Fibroblast of lung (primary cell): ENCODE data around the gene PAK3. TPM values are rescaled to one million over a fixed set of nuclear protein-coding genes. Genes with fewer than 3 reads are reported as not detected.

Experiments used
- DNase-seq, 2 donors: peaks; one replicate each; pipeline versions ENCODE4 v3.0.0 to v3.0.0-alpha.2; 2010; ENCODE audit warnings: low read depth in 2 of 2
- H2AFZ ChIP-seq: 2 replicates; pipeline ENCODE4 v1.5.1; 2012; ENCODE audit warnings: low read length, control low read depth, inconsistent platforms
- H3K27ac ChIP-seq: 2 replicates; pipeline ENCODE4 v1.5.1; 2011; ENCODE audit warnings: low read length, control low read depth; ENCODE audit not compliant: insufficient read depth
- H3K27me3 ChIP-seq: 2 replicates; pipeline ENCODE4 v1.5.1; 2011; ENCODE audit warnings: mild to moderate bottlenecking, low read length; ENCODE audit not compliant: control insufficient read depth, insufficient read depth
- H3K36me3 ChIP-seq: 2 replicates; pipeline ENCODE4 v1.5.1; 2011; ENCODE audit warnings: low read length; ENCODE audit not compliant: control insufficient read depth, insufficient read depth
- H3K4me1 ChIP-seq: 2 replicates; pipeline ENCODE4 v1.5.1; 2011; ENCODE audit warnings: low read length; ENCODE audit not compliant: control insufficient read depth, insufficient read depth; ENCODE audit errors: extremely low read depth
- H3K4me2 ChIP-seq: 2 replicates; pipeline ENCODE4 v1.5.1; 2011; ENCODE audit warnings: low read length, control low read depth; ENCODE audit not compliant: insufficient read depth; ENCODE audit errors: extremely low read depth
- H3K4me3 ChIP-seq, 4 experiments: fragments of 200-600 bp in 1 of 4; sonication (generic) in 1 of 4; replicated peaks in 1 of 4; 2 replicates each; pipeline ENCODE4 v1.5.1; 2011 to 2016; ENCODE audit warnings: low read length in 4 of 4, low read depth in 3 of 4, mild to moderate bottlenecking in 3 of 4, control low read depth in 2 of 4, inconsistent platforms in 1 of 4, mixed read lengths in 1 of 4; ENCODE audit not compliant: insufficient read depth in 1 of 4; ENCODE audit errors: control extremely low read depth in 1 of 4
- H3K79me2 ChIP-seq: 2 replicates; pipeline ENCODE4 v1.5.1; 2012; ENCODE audit warnings: mild to moderate bottlenecking, low read length, inconsistent platforms; ENCODE audit not compliant: control insufficient read depth, insufficient read depth
- H3K9ac ChIP-seq: 2 replicates; pipeline ENCODE4 v1.5.1; 2011; ENCODE audit warnings: mild to moderate bottlenecking, low read length, control low read depth; ENCODE audit not compliant: insufficient read depth
- H3K9me3 ChIP-seq: 2 replicates; pipeline ENCODE4 v1.5.1; 2012; ENCODE audit warnings: low read depth, low read length; ENCODE audit not compliant: control insufficient read depth, insufficient read depth
- H4K20me1 ChIP-seq: 2 replicates; pipeline ENCODE4 v1.5.1; 2011; ENCODE audit warnings: low read length; ENCODE audit not compliant: control insufficient read depth, insufficient read depth; ENCODE audit errors: extremely low read depth
- EZH2 ChIP-seq: IDR thresholded peaks from 2 replicates; pipeline ENCODE4 v1.5.1; 2012; ENCODE audit warnings: low read length, control low read depth, mild to moderate bottlenecking; ENCODE audit errors: missing control alignments
- polyA plus RNA-seq, 2 donors: library from polyadenylated mRNA; depleted of rRNA in 1 of 2; stranded (reverse) in 1 of 2; unstranded in 1 of 2; fragments of >200 nt; gene quantifications; 2 replicates each; pipeline ENCODE4 v1.2.1, GENCODE V29; 2011 to 2012; ENCODE audit warnings: missing spikeins in 1 of 2
- total RNA-seq: library from RNA; depleted of rRNA; stranded (reverse); fragments of >200 nt; gene quantifications from 2 replicates; pipeline ENCODE4 v1.2.1, GENCODE V29; 2014
- TF ChIP-seq, protein P1 (sequence below), 2 donors: IDR thresholded peaks in 1 of 2; conservative IDR thresholded peaks in 1 of 2; 1 replicate in 1 of 2; 2 replicates in 1 of 2; pipeline ENCODE4 v1.5.1; 2011 to 2012; ENCODE audit warnings: low read length in 2 of 2, control low read depth in 1 of 2, inconsistent platforms in 1 of 2, low read depth in 1 of 2, mild to moderate bottlenecking in 1 of 2

The PAK3 gene
- total and polyA plus RNA-seq, 2 donors (not counting 1 experiment from before 2014, with no cell fraction given): 0.19 to 2.0 TPM

DNA sequence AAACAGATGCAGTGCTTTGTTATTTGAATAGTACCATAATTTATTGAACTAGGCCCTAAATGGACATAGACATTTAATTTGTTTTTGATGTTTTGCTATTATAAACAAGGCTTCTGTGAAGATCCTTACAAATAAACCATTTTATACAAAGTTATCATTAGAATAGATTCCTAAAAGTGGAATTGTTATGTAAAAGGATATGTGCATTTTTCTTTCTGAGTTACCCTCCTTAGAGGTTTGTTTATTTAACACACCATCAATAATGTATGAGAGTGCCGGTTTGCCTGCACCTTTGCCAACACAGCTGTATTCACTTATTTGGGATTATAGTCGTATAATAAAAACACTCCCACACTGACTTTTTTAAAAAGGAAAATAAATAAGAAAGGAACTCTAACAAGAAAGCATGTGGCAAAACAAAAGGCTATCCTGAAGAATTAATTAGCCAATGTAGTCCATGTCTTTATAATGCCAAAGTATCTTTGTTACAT is 84.8 kb downstream of the PAK3 start:
- no peak overlapping the region for H3K27ac ChIP-seq
- H4K20me1 ChIP-seq: no peaks in the 10 kb centered on the region
- H3K4me2 ChIP-seq: no peak overlapping the region
- no peaks in the 10 kb centered on the region for H3K9me3 ChIP-seq
- no peak overlapping the region for H3K4me3 ChIP-seq
- H3K36me3 ChIP-seq: no peaks in the 10 kb centered on the region
- no peak for TF ChIP-seq EZH2
- TF ChIP-seq, protein P1, sequence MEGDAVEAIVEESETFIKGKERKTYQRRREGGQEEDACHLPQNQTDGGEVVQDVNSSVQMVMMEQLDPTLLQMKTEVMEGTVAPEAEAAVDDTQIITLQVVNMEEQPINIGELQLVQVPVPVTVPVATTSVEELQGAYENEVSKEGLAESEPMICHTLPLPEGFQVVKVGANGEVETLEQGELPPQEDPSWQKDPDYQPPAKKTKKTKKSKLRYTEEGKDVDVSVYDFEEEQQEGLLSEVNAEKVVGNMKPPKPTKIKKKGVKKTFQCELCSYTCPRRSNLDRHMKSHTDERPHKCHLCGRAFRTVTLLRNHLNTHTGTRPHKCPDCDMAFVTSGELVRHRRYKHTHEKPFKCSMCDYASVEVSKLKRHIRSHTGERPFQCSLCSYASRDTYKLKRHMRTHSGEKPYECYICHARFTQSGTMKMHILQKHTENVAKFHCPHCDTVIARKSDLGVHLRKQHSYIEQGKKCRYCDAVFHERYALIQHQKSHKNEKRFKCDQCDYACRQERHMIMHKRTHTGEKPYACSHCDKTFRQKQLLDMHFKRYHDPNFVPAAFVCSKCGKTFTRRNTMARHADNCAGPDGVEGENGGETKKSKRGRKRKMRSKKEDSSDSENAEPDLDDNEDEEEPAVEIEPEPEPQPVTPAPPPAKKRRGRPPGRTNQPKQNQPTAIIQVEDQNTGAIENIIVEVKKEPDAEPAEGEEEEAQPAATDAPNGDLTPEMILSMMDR (conservative IDR thresholded peaks at IDR 0.05 in 1 of 2, IDR thresholded peaks at IDR 0.05 in 1 of 2; ENCODE audit: low read depth in 1 of 2, low read length in 2 of 2): no peak
- no peaks in the 10 kb centered on the region for H3K27me3 ChIP-seq
- no peak overlapping the region for H3K9ac ChIP-seq
- H2AFZ ChIP-seq: no peak overlapping the region
- DNase-seq: no peak
- H3K4me1 ChIP-seq: no peaks in the 10 kb centered on the region
- H3K79me2 ChIP-seq: no peaks in the 10 kb centered on the region

DNA sequence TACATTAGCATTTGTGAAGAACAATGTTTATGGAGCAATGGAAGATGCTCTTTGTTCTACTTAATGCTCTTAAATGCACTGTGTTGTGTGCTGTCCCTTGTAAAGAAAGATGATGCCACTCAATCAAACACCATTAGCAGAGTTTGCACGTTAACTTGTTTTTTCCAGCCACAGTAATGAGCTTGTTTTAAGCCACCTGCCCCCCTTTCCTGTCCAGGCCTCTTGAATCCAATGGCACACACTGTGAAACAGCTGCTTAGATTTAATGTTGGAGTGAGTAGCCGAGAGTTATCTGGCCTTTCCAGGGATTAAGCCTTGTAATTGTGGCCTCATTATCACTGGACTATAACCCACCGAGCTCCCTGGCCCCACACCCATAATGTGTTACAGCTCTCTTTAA is 86.0 kb downstream of the PAK3 start:
- Histone ChIP-seq H3K9ac (no peak overlapping the region), H2AFZ (no peak overlapping the region), H4K20me1 (no peaks in the 10 kb centered on the region), H3K9me3 (no peaks in the 10 kb centered on the region), H3K27ac (no peak overlapping the region), H3K4me1 (no peaks in the 10 kb centered on the region), H3K27me3 (no peaks in the 10 kb centered on the region), H3K4me3 (no peak overlapping the region), H3K79me2 (no peaks in the 10 kb centered on the region), H3K36me3 (no peaks in the 10 kb centered on the region), H3K4me2 (no peak overlapping the region)
- no peak for TF ChIP-seq EZH2
- TF ChIP-seq, protein P1 (conservative IDR thresholded peaks at IDR 0.05 in 1 of 2, IDR thresholded peaks at IDR 0.05 in 1 of 2; ENCODE audit: low read depth in 1 of 2, low read length in 2 of 2): no peak
- DNase-seq: no peak

- no peak for TF ChIP-seq EZH2
- TF ChIP-seq, protein P1 (conservative IDR thresholded peaks at IDR 0.05 in 1 of 2, IDR thresholded peaks at IDR 0.05 in 1 of 2; ENCODE audit: low read depth in 1 of 2, low read length in 2 of 2): no peak
- Histone ChIP-seq H3K27me3 (no peaks in the 10 kb centered on the region), H3K9me3 (no peaks in the 10 kb centered on the region), H3K4me2 (no peak overlapping the region), H3K36me3 (no peaks in the 10 kb centered on the region), H3K79me2 (no peaks in the 10 kb centered on the region), H3K4me1 (no peaks in the 10 kb centered on the region), H3K27ac (no peak overlapping the region), H4K20me1 (no peaks in the 10 kb centered on the region), H2AFZ (no peak overlapping the region), H3K4me3 (no peak overlapping the region), H3K9ac (no peak overlapping the region)
- DNase-seq: no peak
Measured at GRCh38 chrX:111182997-111183396, 87.0 kb downstream of the PAK3 start.
